ENCODE results near the gene MBOAT2.
"Not testable (repeated sequence)": the region's sequence is repeated elsewhere in the genome, so short reads cannot be mapped to it uniquely, and the experiment has no call there.

The MBOAT2 gene, protein sequence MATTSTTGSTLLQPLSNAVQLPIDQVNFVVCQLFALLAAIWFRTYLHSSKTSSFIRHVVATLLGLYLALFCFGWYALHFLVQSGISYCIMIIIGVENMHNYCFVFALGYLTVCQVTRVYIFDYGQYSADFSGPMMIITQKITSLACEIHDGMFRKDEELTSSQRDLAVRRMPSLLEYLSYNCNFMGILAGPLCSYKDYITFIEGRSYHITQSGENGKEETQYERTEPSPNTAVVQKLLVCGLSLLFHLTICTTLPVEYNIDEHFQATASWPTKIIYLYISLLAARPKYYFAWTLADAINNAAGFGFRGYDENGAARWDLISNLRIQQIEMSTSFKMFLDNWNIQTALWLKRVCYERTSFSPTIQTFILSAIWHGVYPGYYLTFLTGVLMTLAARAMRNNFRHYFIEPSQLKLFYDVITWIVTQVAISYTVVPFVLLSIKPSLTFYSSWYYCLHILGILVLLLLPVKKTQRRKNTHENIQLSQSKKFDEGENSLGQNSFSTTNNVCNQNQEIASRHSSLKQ

GRCh38 chr2:9003616-9004337 lies at the start of gene MBOAT2:
MBOAT2 (minus strand) TSS chr2:9003684; CDS start chr2:9003614, 70 bp downstream.
- DNase-seq = no peak

DNA sequence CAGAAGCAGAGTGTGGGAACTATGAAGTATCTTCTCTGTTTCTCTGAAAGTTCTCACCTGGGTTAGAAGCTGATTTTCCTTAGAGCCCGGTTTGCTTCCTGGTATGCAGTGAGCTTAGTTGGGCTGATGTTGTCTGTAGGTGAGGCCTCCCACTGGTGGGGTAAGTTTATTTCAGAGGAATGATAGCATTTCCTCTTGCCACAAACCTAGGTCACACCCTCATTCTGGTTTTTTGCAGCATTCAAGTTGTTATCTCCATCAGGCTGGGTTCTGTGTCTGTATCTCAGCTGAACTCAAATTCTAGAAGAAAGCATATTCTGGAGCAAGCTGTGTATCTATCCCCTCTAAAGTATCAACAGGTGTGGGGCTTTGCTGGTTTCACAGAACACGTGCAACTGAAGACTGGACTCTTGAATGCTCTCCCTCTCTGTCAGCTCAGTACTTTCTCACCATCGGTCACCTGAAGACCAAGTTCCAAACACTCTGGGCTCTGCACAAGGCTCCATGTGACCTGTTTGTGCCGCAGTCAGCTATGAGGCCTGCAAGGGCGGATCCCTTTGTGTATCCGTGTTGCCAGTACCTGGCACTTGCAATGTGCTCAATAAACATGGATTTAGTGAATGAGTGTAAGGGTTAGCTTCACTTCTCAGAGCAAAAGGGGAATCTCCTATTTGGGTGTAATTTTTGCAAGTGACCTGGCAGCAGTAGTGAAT lies 49.5 kb upstream of the MBOAT2 start:
- no peak for DNase-seq

- not testable (repeated sequence) for DNase-seq
These were observed 48.0 kb upstream of the MBOAT2 start for GRCh38 chr2:9051451-9051850.

GRCh38 chr2:9050122-9050809 lies 46.8 kb upstream of the MBOAT2 start:
- DNase-seq = no peak

DNA sequence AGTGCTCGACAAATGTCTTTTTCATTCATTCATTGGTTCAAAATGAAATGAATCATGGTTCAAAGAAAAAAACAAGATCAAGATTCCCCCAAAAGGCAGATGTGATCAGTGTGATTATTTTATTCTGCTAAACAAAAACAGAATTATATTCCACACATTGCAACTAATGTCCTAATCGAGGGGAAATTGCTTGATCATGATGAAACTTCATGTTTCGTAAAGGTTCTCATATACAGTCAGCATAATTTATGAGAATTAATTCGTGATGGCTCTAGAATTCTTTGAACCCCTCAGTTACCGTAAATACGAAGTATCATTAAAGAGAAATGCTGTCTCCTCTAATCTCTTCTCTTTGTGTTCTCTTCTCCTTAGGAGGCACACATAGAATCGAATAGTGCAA lies 42.1 kb upstream of the MBOAT2 start:
- DNase-seq = no peak

DNA sequence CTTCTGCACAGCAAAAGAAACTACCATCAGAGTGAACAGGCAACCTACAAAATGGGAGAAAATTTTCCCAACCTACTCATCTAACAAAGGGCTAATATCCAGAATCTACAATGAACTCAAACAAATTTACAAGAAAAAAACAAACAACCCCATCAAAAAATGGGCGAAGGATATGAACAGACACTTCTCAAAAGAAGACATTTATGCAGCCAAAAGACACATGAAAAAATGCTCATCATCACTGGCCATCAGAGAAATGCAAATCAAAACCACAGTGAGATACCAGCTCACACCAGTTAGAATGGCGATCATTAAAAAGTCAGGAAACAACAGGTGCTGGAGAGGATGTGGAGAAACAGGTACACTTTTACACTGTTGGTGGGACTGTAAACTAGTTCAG lies 40.0 kb upstream of the MBOAT2 start:
- not testable (repeated sequence) for DNase-seq

DNA sequence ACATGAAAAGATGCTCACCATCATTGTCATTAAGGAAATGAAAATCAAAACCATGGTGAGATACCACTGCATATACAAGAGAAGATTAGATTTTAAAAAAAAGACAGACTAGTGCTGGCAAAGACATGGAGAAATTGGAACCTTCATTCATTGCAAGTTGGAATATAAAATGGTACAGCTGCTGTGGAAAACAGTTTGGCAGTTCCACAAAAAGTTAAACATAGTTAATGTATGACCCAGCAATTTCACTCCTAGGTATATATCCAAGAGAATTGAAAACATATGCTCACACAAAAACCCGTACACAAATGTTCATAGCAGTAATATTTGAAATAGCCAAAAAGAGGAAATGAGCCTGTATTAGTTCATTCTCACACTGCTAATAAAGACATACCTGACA lies 33.7 kb upstream of the MBOAT2 start:
- DNase-seq = no peak

GRCh38 chr2:9033385-9034168 lies 30.1 kb upstream of the MBOAT2 start:
- no peak for DNase-seq

DNA sequence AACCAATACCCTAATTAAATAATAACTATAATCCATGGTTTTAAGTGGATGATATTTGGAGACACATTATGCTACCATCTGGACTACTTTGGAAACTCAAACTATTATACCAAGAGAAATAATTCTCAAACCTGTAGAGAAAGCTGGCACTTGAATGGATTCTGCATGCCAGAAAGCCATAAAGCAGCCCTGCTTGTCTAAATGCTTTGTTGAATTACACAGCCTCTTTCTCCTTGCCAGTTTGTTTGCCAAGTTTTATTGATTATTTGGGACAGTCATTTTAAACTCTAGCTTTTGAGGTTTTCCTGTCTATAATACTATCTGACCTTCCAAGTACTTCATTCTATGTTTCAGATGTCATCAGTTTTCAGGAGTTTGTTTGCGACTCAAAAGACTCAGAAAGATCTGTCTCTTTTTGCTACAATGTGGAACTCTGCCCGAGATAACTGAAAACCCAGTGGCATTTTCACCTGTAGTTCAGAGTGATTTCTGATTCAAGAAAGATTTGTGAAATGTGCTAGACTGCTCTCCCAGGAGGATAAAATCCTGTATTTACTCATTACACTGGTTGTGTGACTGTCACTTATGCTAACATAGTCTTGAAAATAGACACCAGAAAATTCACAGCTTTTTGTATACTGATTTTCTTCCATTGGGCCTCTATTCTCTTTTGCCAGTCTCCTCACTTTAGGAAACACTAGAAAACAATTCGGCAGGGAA lies 29.2 kb upstream of the MBOAT2 start:
- no peak for DNase-seq

DNA sequence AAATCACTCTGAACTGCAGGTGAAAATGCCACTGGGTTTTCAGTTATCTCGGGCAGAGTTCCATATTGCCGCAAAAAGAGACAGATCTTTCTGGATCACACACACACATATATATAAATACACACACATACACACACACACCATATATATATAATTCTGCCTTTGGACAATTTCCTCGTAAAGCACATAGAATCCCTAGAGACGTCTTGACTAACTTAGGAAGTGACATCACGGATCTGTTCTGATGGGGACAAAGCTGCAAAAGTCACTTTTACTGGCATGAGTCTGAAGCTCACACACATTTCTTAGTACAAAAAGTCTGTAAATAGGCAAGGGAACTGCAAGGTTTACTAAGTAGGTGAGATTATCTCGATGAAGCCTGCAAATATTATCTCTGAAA lies 28.6 kb upstream of the MBOAT2 start:
- no peak for DNase-seq

- DNase-seq = no peak
These were observed 27.8 kb upstream of the MBOAT2 start for GRCh38 chr2:9031246-9031645.

DNA sequence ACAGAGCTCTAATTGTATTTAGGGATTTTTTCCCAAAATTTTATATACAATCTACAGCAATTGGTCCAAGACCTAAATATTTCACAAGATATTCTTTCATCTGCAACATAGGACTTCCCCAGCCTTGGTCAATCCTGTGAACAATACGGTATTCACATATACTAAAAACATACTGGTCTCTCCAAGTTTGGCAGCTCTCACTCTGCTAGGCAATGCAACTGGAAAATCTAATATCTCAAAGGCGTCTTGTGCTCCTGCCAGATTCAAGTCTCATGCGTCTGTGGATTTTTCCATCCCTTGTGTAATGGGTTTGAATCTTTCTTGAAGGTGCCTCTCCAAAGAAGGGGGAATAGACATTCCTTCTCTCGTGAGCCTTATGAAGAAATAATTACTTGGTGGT lies 27.4 kb upstream of the MBOAT2 start:
- no peak for DNase-seq

- no peak for DNase-seq
These were observed 26.7 kb upstream of the MBOAT2 start for GRCh38 chr2:9030190-9030589.

DNA sequence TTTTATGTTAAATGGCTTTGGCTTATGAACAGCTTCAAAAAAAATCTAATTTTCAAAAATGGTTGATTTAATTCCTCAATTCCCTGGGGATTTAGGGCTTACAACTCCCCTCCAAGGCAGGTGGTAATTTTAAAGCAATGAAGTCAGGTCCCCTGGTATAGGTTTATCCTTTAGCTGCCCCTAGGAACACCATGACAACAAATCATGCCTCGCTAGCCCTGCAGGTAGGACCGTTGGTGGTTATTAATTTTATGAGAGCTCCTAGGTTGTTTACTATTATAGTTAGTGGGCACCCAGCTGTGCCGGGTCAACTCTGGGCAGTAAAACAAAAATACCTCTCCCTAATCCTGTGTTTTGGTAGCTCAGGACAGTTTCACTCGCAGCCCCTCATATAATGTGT lies 26.2 kb upstream of the MBOAT2 start:
- no peak for DNase-seq

DNA sequence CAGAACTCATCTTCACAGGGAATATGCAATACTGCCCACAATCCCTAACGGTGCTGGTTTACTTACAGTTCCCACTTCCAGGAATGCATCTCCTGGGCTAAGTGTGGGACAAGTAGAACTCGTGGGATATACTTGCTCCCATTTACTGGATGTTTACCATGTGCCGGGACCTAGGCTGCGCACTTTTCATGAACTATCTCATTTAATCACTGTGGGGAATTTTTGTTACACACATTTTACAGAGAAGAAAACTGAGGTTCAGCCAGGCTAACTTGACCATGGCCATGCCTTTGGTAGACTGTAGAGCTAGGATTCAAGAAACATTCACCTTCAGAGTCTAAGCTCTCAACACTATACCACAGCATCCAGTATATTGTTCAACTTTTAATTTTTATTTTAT lies 24.4 kb upstream of the MBOAT2 start:
- no peak for DNase-seq

GRCh38 chr2:9025746-9026145 lies 22.3 kb upstream of the MBOAT2 start:
- no peak for DNase-seq

- no peak for DNase-seq
These were observed 21.1 kb upstream of the MBOAT2 start for GRCh38 chr2:9024575-9024974.

DNA sequence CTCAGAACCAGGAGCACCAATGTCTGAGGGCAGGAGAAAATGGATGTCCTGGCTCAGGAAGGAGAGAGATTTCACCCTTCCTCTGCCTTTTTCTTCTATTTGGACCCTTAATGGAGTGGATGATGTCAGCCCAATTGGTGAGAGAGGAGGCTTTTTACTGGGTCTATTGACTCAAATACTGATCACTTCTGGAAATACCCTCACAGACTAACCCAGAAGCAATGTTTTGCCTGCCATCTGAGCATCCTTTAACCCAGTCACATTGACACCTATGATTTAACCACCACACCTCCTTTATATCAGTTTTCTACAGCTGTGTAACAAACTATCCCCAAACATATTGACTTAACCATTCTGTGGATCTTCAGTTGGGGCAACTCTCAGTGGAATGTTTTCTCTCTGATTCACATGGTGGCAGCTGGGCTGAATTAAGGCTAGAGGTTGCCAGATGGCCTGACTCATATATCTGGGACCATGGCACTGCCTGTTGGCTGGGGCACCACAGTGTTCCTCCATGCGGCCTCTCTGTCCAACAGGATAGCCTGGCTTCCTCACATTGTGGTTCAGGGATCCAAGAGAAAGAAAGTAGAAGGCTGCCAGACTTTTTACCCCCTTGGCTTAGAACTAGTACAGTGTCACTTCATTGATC lies 18.2 kb upstream of the MBOAT2 start:
- no peak for DNase-seq

DNA sequence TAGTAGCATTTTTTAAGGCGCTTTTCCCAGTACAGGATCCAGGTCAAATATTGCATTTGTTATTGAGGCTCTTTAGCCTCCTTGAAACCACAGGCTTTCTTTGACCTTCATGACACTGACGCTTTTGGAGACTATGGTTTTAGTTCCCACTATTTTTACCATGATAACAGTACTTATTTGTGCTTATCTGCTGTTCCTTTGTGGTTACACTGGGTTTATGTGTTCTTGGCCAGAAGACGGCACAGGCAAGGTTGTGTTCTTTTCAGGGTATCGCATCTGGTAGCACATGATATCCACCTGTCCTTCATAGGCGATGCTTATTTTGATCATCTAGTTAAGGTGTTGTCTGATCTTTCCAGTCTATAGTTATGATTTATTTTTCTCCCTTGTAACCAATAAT lies 16.8 kb upstream of the MBOAT2 start:
- DNase-seq = no peak

DNA sequence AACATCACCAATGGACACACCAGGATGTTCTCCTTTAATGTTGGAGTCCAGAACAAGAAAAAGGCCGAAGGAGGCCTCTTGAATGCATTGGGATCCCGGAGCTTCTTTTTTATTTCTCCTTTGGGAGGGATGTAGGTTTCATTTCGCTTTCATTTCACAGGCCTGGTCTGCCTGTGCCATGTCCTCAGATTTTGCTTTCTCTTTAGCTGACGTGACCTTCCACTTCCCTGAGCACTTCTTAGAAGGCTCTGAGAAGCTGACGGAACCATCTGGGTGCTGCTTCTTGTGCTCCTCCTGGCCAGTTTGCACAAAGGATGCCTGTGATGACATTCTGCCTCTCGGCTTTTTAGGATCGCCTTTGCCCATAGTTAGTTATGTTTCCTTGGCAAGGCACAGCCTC lies 15.1 kb upstream of the MBOAT2 start:
- DNase-seq = no peak

DNA sequence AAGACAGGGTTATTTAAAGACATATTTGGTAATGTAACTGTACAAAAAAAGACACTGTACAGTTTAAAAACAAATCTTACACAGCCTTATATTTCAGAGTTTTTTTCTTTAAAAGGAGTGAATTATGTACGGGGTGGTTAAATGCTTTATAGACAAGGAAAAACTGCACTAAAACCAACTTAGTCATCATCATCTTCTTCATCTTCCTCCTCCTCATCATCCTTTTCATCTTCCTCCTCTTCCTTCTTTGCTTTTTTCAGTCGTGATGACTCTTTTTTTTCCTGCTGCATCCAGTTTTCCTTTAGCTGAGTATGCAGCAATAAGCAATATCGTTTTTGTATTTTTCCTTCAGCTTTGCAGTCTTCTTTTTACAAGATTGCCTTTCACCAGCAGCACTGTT lies 14.6 kb upstream of the MBOAT2 start:
- DNase-seq = no peak

Measured in cerebellar nuclear complex (tissue), 1 donor.